Lower leg skin (tissue), 4 donors: ENCODE measurements around the gene DENND1A. TPM values are rescaled to one million over a fixed set of nuclear protein-coding genes. Genes with fewer than 3 reads are reported as not detected.

ENCODE experiments used
- DNase-seq, 2 donors: peaks; one replicate each; pipeline ENCODE4 v3.0.0-alpha.2; 2019; ENCODE audit warnings: low spot score in 2 of 2
- H3K4me3 ChIP-seq: fragments of 200-600 bp; sonication (generic); 2 replicates; pipeline ENCODE4 v1.5.1; 2017; ENCODE audit warnings: mild to moderate bottlenecking, low read depth; ENCODE audit not compliant: poor library complexity, severe bottlenecking
- POLR2A ChIP-seq, 2 donors: fragments of 450-650 bp; IDR thresholded peaks; one replicate each; pipeline ENCODE4 v1.6.1; 2016 to 2017; ENCODE audit warnings: antibody characterized with exemption in 2 of 2, mild to moderate bottlenecking in 1 of 2, moderate library complexity in 1 of 2
- WGBS, 2 donors: methylation state at CpG; one replicate each; pipeline ENCODE4 v1.1.5; 2018; 5-methylcytosine and 5-hydroxymethylcytosine counted together
- intact Hi-C: fragments of 100-400 bp; cut with DNase I; formaldehyde crosslinking; loops from one replicate; pipeline ENCODE4 v1.15.0; 2023; ENCODE audit warnings: low total_unique reads
- total RNA-seq, 4 donors: library from RNA; depleted of rRNA; stranded (reverse); fragments of >200 nt; gene quantifications; one replicate each; pipeline ENCODE4 v1.1.0, GENCODE V29; 2016
- TF ChIP-seq, protein P1 (sequence below), 3 donors: fragments of 450-650 bp; IDR thresholded peaks; one replicate each; pipeline ENCODE4 v1.5.1; 2016; ENCODE audit warnings: antibody characterized with exemption in 3 of 3, mild to moderate bottlenecking in 3 of 3, moderate library complexity in 2 of 3

Gene DENND1A
- total RNA-seq, 4 donors from 2014 or later = 6.5 to 16.3 (median 12.3) TPM

GRCh38 chr9:123412171-123412820 is 517.6 kb downstream of the DENND1A start:
- no peak overlapping the region for H3K4me3 ChIP-seq
- no peak for DNase-seq
- TF ChIP-seq POLR2A (IDR thresholded peaks at IDR 0.05) = no peak
- TF ChIP-seq, protein P1, sequence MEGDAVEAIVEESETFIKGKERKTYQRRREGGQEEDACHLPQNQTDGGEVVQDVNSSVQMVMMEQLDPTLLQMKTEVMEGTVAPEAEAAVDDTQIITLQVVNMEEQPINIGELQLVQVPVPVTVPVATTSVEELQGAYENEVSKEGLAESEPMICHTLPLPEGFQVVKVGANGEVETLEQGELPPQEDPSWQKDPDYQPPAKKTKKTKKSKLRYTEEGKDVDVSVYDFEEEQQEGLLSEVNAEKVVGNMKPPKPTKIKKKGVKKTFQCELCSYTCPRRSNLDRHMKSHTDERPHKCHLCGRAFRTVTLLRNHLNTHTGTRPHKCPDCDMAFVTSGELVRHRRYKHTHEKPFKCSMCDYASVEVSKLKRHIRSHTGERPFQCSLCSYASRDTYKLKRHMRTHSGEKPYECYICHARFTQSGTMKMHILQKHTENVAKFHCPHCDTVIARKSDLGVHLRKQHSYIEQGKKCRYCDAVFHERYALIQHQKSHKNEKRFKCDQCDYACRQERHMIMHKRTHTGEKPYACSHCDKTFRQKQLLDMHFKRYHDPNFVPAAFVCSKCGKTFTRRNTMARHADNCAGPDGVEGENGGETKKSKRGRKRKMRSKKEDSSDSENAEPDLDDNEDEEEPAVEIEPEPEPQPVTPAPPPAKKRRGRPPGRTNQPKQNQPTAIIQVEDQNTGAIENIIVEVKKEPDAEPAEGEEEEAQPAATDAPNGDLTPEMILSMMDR (IDR thresholded peaks at IDR 0.05) = no peak
- 95% methylated on average over 18 of the region's 18 CpGs for WGBS, 2 donors
- intact Hi-C loops = no loop called here

DNA sequence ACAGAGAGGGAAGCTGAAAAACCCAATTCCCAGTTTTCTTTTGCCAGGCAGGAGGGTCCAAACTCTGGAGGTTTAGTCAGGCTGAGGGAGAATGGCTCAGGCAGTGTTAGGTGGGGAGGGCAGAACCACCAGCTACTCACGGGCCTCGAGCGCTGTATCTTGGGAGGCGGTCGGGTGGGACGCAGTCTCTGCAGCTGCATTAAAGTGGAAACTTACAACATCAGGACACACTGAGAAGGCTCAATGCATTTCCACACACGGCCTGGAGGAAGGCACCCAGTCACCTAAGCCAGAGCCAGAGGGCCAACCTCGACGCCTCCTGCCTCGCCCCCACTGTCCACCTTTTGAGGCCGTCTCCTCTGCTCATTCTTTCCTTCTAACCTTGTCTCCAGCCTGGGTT is 518.3 kb downstream of the DENND1A start:
- TF ChIP-seq, protein P1 (IDR thresholded peaks at IDR 0.05) = no peak
- TF ChIP-seq POLR2A (IDR thresholded peaks at IDR 0.05) = no peak
- no peak overlapping the region for H3K4me3 ChIP-seq
- intact Hi-C loops = no loop called here
- DNase-seq = no peak
- 93 to 94% methylated on average over 11 of the region's 11 CpGs for WGBS, 2 donors

DNA sequence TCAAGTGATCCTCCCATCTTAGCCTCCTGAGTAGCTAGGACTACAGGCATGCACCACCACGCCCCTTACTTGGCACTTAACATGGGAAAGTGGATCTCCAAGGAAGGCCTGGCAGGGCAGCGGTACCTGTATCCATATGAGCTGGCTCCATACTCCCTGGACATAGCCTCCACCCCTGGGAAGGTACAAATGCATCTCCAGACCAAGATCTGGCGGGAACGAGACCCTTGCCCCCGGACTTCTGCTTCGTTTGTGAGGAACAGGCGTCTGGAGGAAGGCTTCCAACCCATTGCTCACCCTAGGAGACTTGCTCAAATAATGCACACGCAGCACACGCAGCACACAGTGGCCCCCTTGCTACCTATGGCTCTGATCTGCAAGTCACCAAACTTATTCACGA is 518.7 kb downstream of the DENND1A start:
- intact Hi-C loops = no loop called here
- no peak overlapping the region for H3K4me3 ChIP-seq
- TF ChIP-seq, protein P1 (IDR thresholded peaks at IDR 0.05) = no peak
- no peak for TF ChIP-seq POLR2A (IDR thresholded peaks at IDR 0.05)
- DNase-seq = no peak
- 95 to 98% methylated on average over 10 of the region's 10 CpGs for WGBS, 2 donors

DNA sequence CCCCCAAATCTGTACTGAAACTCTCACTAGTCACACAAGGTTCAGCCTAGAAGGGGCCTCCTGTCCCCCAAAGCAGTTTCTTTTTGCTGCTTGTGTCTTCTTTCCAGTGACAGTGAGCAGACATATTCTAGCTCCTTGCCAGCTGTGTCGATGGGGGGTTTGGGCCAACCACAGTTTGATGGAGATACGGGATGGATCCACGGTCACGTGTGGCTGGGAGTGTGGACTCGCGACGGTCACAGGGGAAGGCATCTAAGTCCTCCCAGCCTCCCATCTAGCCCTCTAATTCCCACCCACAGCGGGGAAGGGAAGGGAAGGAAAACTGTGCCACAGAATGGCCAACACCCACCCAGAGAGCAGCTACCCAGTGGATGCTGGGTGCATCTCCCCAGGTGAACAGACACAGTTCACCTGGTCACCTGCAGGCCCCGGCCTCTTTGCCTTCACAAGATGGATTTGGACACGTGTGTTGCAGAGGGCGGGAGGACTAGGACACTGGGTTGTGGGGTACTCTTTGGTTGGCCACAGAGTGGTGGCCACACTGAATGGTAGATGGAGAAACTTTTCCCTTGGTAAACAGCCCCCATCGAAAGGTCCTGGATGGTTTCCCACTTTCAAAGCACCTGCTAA is 519.5 kb downstream of the DENND1A start:
- no peak for DNase-seq
- intact Hi-C loops = no loop called here
- no peak for TF ChIP-seq POLR2A (IDR thresholded peaks at IDR 0.05)
- TF ChIP-seq, protein P1 (IDR thresholded peaks at IDR 0.05) = no peak
- H3K4me3 ChIP-seq = no peak overlapping the region
- WGBS, 2 donors = 89 to 97% methylated on average over 12 of the region's 12 CpGs

- WGBS, 2 donors = 84 to 89% methylated on average over 10 of the region's 10 CpGs
- intact Hi-C loops = no loop called here
- no peak for TF ChIP-seq POLR2A (IDR thresholded peaks at IDR 0.05)
- TF ChIP-seq, protein P1 (IDR thresholded peaks at IDR 0.05) = no peak
- H3K4me3 ChIP-seq = no peak overlapping the region
- DNase-seq = no peak
These were observed 521.3 kb downstream of the DENND1A start for GRCh38 chr9:123408313-123409262.
